HT-29 (cell line): Measurements from ENCODE around the gene ATAD5. TPM values are rescaled to one million over a fixed set of nuclear protein-coding genes. Genes with fewer than 3 reads are reported as not detected.
A peak's percentile ranks its signal among the peaks of the same experiment; 100 is the strongest.
"Not testable (repeated sequence)": the region's sequence is repeated elsewhere in the genome, so short reads cannot be mapped to it uniquely, and the experiment has no call there.

ENCODE experiments used
- DNase-seq: peaks from one replicate; pipeline ENCODE4 v3.0.0-alpha.2; 2015; ENCODE audit warnings: low spot score
- total RNA-seq: library from RNA; depleted of rRNA; stranded (reverse); fragments of >200 nt; shearing (Covaris generic); gene quantifications from 2 replicates; pipeline ENCODE4 v1.2.3, GENCODE V29; 2014

Gene ATAD5
- total RNA-seq, 1 experiment from 2014 or later: 3.6 TPM

DNA sequence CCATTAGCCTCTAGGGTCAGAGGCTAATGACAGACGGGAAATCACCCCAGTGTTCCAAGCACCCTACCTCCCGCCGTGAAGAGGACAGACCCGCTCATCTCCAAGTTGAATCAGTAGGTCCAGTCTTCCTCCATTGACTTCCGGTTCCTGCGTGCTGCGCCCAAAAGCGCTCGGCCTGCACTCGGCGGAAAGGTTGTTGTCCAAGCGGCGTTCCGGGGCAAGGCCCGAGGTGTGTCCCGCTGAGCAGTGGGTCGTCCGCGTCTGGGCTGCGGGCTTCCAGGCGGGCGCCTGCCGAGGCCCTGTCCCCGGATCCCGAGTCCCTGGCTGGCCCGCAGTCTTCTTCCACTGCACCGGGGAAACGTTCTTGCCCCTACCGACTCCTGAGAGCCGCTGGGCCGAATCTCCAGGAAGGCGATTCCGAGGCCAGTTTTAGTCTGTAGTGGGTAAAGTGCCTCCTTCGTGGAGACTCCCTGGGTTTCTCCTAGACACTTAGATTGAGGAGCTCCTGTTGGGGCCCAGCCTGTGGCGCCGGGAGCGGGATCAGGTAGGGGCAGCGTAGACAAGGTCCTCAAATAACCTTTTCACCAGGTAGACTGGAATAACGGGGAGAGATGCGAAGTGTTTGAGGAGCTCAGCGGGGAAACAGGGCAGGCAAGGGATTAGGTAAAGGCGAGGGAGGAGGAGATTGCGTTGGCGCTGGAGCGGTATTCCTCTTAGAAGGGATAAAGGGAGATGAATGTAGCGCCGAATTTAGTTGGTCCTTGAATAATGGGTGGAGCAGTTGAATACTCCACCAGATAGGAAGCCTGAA is 74.5 kb downstream of the ATAD5 start, which contains the start of gene TEFM:
TEFM (minus strand) TSS at position 138 of the 811 bp plus-strand sequence; CDS start at position 98, 40 bp downstream.
- peak; percentile 90 for DNase-seq

DNA sequence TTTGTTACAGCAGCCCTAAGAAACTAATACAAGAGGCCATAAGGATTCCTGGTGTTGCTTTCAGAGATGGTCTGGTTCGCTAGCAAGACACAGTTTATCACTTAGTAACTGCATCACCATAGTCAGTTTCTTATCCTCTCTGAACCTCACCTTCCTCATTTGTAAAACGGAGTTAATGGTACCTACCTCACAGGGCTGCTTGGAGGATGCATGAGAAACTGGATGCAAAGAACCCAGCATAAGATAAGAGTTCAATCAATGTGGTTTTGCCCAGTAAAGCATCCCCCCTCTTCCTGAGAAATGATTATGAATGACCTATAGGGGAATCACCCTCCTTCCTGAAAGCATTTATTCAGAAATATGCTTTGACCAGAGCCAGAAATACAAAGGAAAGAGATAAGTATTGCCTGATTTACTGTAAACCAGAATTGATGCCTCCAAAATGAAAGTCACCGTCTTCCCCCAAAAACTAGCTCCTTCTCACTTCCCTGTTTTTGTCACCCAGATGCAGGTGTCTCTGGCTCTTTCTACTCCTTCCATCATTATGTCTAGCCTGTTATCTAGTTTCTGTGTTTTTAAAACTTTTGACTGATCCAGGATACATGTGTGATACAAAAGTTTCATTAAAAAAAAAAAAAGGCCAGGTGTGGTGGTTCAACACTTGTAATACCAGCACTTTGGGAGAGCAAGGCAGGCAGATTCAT is 77.1 kb downstream of the ATAD5 start:
- DNase-seq: no peak

- DNase-seq: not testable (repeated sequence)
Observed at GRCh38 chr17:30910151-30910550, 78.4 kb downstream of the ATAD5 start.

DNA sequence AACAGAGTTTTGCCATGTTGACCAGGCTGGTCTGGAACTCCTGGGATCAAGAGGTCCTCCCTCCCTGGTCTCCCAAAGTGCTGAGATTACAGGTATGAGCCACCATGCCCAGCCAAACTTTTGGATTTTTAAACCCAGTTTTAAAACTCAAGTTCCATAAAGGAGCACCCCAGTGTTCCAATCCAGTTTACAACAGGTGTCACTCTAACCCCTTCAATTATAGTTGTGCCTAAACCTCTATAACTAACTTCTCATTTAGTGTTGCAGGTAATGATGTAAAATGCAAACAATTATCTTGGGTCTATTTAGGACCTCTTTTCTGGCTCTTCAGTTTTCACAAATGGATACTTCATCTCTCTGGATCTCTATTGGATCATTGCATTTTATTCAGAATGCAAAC is 82.2 kb downstream of the ATAD5 start:
- no peak for DNase-seq

DNA sequence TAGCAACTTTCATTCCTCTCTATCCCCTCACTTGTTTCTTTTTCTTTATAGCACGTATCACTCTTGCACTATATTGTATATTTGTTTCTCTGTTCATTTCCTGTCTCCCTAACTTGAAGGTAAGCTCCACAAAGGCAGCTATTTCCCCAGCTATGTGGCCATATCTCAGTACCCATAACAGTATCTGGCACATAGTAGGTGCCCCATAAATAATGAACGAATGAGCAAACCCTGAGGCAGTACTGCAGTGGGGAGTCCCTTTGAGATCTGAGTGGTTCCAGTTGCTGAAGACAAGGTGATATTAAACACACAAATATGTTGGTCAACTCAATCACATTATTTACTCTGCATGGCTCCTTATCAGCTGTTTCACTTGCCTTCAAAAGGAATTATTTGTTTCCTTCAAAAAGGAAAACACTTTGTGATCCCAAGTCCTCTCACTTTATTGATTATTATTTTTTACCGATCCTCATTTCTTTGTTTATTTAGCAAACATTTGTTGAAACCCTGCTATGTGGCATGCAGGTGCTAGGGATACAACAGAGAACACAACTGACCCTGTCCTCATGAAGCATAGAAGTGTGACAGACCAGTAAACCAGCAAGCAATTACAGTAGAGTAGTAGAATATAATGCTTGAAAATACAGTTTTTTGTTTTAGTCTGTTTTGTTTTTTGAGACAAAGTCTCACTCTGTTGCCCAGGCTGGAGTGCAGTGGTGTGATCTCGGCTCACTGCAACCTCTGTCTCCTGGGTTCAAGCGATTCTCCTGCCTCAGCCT is 84.3 kb downstream of the ATAD5 start:
- no peak for DNase-seq

DNA sequence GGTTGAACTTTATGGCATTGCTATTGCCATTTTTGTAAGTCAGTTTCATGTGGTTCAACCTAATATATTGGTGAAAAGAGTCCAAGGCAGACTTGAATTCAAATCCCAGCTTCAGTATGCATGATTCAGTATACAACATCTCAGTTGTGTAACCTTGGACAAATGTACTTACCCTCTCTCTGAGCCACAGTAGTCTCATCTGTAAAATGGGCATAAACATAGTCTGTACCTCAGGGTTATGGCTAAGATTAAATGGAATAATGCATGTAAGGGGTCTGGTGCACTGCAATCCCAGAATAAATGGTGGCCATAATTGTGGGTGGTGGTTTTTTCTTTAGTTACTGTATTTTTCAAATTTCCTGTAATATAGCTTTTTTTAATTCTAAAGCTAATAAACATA is 85.3 kb downstream of the ATAD5 start:
- DNase-seq: no peak

DNA sequence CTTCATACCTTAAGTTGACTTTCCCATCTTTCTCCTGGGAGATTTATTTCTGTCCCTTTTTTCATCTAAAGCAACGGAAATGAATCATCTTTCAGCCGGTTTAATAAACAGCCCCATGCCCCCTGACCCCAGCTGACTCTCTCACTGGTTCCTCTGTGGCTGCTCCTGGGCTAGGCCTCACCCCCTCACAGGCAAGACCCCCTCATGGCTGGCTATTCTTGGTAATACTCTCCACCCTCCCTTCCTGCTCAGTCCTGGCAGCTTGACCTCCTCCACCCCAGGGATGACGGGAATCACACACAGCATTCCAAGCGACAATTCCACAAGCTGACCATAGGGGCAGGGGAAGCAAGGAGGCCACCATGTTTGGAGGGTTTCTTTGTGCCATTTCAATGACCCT is 88.5 kb downstream of the ATAD5 start:
- DNase-seq: no peak

DNA sequence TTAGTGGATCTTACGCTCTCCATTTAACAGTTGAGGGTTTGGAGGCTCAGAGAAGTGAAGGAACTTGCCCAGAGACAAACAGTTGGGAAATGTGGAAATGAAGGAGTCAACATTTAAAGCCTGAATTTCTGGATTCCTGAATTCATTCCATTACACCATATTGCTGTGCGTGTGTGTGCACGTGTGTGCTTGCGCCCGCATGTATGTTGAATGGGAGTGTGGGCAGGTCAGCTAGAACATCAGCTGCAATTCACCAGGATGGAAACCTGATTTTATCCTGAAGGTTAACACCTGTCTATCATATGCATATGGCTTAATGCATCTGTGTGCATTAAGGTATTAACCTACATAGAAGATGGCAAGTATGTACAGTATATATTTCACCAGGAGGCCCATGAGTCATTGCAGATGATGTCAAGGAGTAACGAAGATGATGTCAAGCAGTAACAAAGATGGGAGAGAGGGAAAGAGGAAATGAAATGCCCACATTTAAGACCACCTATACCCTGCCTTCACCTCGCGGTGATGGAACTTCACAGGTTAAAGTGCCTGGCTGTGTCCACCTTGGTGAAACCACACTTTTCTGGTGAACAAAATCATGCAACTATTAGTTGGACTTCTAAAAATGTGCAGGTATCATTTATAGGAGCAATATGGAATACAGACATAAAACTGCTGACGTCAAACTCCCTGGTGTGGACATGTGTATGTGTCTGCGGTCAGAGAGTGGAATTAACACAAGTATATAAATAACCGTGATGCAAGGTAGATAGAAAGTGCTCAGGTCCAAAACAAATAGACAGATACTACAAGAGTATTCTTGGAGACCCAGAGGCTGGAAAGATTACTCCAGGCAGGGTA is 89.1 kb downstream of the ATAD5 start:
- DNase-seq: no peak

- DNase-seq: peak; percentile 32
Observed at GRCh38 chr17:30921544-30922196, 89.9 kb downstream of the ATAD5 start, which contains the start of gene ADAP2. Gene ADAP2, plus strand, starts transcription at chr17:30921945. Its CDS starts 70 bp downstream, at chr17:30922015.

- DNase-seq: no peak
Observed at GRCh38 chr17:30922235-30923030, 90.7 kb downstream of the ATAD5 start.

- no peak for DNase-seq
Observed at GRCh38 chr17:30924341-30924740, 92.6 kb downstream of the ATAD5 start.

DNA sequence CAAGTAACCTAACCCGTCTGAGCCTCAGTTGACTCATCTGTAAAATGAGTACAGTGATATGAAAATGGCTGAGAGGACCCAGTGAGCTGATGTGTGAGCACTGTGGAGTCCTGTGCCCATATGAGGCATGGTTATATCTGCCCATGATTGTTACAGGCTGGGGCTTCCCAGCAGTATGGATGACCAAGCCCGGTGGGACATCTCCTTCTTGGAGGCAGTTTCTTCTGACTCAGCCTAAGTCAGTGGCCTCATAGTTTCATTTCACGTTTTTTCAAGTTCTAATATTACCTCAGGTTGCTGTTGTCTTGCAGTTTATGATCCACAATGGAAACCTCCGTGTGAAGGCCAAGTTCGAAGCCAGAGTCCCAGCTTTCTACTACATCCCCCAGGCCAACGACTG is 94.8 kb downstream of the ATAD5 start:
- no peak for DNase-seq

- DNase-seq: no peak
Observed at GRCh38 chr17:30927756-30928155, 96.0 kb downstream of the ATAD5 start.

- no peak for DNase-seq
Observed at GRCh38 chr17:30928584-30928983, 96.8 kb downstream of the ATAD5 start.

- DNase-seq: no peak
Observed at GRCh38 chr17:30929081-30929633, 97.4 kb downstream of the ATAD5 start.

GRCh38 chr17:30929861-30930260 is 98.1 kb downstream of the ATAD5 start:
- not testable (repeated sequence) for DNase-seq

DNA sequence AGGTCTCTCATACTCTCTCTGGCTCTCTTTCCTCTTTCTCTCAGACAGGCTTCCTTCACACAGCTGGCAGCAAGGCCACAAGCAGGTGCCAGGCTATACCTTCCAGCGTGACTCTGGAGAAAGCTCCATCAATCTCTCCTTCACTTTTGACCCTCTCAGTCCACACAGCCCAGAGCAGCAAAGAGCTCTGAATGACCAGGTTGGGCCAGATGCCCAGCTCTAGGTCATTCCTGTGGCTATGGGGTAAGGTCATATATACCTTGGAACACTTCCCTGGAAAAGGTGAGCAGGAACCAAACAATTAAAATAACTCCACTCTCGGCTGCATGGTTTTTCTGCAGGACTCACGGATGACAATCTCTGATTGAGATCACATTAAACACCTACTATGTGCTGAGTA is 98.7 kb downstream of the ATAD5 start:
- no peak for DNase-seq

DNA sequence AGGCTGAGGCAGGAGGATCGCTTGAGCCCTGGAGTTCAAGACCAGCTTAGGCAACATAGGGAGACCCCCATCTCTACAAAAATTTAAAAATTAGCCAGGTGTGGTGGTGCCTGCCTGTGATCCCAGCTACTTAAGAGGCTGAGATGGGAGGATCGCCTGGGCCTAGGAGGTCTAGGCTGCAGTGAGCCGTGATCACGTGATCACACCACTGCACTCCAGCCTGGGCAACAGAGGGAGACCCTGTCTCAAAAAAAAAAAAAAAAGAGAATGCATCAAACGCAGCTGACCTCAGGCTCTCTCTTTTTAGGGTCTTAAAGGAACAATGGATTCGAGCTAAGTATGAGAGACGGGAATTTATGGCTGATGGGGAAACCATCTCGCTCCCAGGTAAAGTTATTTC is 99.8 kb downstream of the ATAD5 start:
- not testable (repeated sequence) for DNase-seq

GRCh38 chr17:30933966-30934365 is 102.2 kb downstream of the ATAD5 start:
- no peak for DNase-seq
